Measurements from ENCODE around the gene GTF3C1.

The GTF3C1 gene

GRCh38 chr16:27595993-27596392 lies 46.3 kb upstream of the GTF3C1 start:
- H3K4me3 ChIP-seq (ENCODE audit: low read depth, low read length) = no peak overlapping the region
- no peak for DNase-seq (ENCODE audit: low read depth)
- TF ChIP-seq CTCF (IDR thresholded peaks at IDR 0.05; ENCODE audit: low read depth, low read length, missing control alignments) = no peak

DNA sequence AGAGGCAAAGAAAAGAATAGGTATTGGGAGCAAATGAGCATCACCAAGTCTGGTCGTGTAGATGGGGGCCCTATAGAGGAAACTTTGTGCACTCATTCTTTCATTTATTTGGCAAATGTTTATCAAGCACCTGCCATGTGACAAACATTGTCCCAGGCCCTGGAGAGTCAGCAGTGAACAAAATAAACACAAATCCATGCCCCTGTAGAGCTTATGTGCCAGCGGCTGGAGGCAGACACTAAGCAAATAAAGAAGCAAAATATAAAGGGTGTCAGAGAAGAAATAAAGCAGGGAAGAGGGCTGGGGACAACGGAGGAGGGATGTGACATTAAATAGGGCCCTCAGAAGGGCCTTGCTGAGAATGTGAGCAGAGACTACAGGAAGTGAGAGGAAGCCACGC lies 45.8 kb upstream of the GTF3C1 start:
- no peak for TF ChIP-seq CTCF (IDR thresholded peaks at IDR 0.05; ENCODE audit: low read depth, low read length, missing control alignments)
- no peak for DNase-seq (ENCODE audit: low read depth)
- no peak overlapping the region for H3K4me3 ChIP-seq (ENCODE audit: low read depth, low read length)

GRCh38 chr16:27591837-27592236 lies 42.1 kb upstream of the GTF3C1 start:
- H3K4me3 ChIP-seq (ENCODE audit: low read depth, low read length) = no peak overlapping the region
- no peak for DNase-seq (ENCODE audit: low read depth)
- no peak for TF ChIP-seq CTCF (IDR thresholded peaks at IDR 0.05; ENCODE audit: low read depth, low read length, missing control alignments)

DNA sequence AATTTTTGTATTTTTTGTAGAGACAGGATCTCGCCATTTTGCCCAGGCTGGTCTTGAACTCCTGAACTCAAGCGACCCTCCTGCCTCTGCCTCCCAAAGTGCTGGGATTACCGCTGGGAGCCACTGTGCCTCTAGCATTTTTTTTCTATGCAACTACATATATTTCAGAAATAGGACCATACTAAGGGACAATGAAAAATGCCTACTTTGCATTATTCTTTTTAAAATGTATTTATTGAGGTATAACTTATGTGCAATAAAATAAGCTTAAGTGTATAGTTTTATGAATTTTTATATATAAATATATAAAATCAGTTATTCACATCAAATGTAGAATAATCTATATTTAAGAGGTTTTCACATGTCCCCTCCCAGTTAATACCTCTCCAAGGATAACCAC lies 38.3 kb upstream of the GTF3C1 start:
- H3K4me3 ChIP-seq (ENCODE audit: low read depth, low read length) = no peak overlapping the region
- no peak for TF ChIP-seq CTCF (IDR thresholded peaks at IDR 0.05; ENCODE audit: low read depth, low read length, missing control alignments)
- no peak for DNase-seq (ENCODE audit: low read depth)

DNA sequence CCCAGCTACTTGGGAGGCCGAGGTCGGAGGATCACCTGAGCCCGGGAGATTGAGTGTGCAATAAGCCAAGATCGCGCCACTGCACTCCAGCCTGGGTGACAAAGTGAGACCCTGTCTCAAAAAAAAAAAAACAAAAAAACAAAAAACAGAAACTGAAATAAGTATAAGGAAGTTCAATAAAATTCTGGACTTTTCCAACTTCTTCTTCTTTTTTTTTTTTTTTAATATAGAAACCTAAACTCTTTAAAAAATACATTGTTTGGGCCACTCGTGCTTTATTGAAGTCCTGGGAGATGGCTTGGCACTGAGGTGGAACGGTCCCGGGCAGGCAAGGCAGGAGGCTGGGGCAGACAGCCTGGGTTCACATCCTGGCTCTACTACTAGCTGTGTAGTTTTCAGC lies 37.0 kb upstream of the GTF3C1 start:
- no peak overlapping the region for H3K4me3 ChIP-seq (ENCODE audit: low read depth, low read length)
- TF ChIP-seq CTCF (IDR thresholded peaks at IDR 0.05; ENCODE audit: low read depth, low read length, missing control alignments) = no peak
- DNase-seq (ENCODE audit: low read depth) = no peak

DNA sequence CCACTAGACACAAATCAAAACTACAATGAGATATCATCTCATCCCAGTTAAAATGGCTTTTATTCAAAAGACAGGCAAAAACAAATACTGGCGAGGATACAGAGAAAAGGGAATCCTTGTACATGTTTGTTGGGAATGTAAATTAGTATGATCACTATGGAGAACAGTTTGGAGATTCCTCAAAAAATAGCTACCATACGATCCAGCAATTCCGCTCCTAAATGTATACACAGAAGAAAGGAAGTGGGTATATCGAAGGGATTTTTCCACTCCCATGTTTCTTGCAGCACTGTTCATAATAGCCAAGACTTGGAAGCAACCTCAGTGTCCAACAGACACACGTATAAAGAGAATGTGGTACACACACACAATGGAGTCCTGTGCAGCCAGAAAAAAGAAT lies 35.5 kb upstream of the GTF3C1 start:
- no peak overlapping the region for H3K4me3 ChIP-seq (ENCODE audit: low read depth, low read length)
- TF ChIP-seq CTCF (IDR thresholded peaks at IDR 0.05; ENCODE audit: low read depth, low read length, missing control alignments) = no peak
- DNase-seq (ENCODE audit: low read depth) = no peak

GRCh38 chr16:27583634-27584033 lies 33.9 kb upstream of the GTF3C1 start:
- DNase-seq (ENCODE audit: low read depth) = no peak
- no peak for TF ChIP-seq CTCF (IDR thresholded peaks at IDR 0.05; ENCODE audit: low read depth, low read length, missing control alignments)
- H3K4me3 ChIP-seq (ENCODE audit: low read depth, low read length) = no peak overlapping the region
